Ovary (tissue), 9 donors: ENCODE data around the gene ZNF552. TPM values are rescaled to one million over a fixed set of nuclear protein-coding genes. Genes with fewer than 3 reads are reported as not detected.
"Not testable (repeated sequence)": the region's sequence is repeated elsewhere in the genome, so short reads cannot be mapped to it uniquely, and the experiment has no call there.

Experiments used
- DNase-seq, 5 donors: peaks; one replicate each; pipeline ENCODE4 v3.0.0-alpha.2; 2019 to 2020
- H3K27ac ChIP-seq, 2 donors: fragments of 200-600 bp; one replicate each; pipeline versions ENCODE4 v1.5.1 to v1.8.0; 2019 to 2022
- H3K27me3 ChIP-seq: fragments of 200-600 bp; one replicate; pipeline ENCODE4 v1.8.0; 2022
- H3K36me3 ChIP-seq: fragments of 200-600 bp; sonication (generic); one replicate; pipeline ENCODE4 v1.5.1; 2019
- H3K4me1 ChIP-seq: one replicate; pipeline ENCODE4 v1.8.1; 2013; ENCODE audit warnings: mild to moderate bottlenecking, moderate library complexity; ENCODE audit not compliant: insufficient read depth
- H3K4me3 ChIP-seq: fragments of 200-600 bp; sonication (generic); one replicate; pipeline ENCODE4 v1.5.1; 2017
- H3K9me3 ChIP-seq, 2 donors: fragments of 200-600 bp in 1 of 2; sonication (generic) in 1 of 2; one replicate each; pipeline versions ENCODE4 v1.5.1 to v1.8.1; 2013 to 2019; ENCODE audit warnings: mild to moderate bottlenecking in 1 of 2, moderate library complexity in 1 of 2
- CTCF ChIP-seq, 3 donors: fragments of 450-650 bp in 2 of 3; fragments of 200-600 bp in 1 of 3; IDR thresholded peaks; one replicate each; pipeline versions ENCODE4 v1.5.1 to v1.8.0; 2016 to 2022; ENCODE audit warnings: antibody characterized with exemption in 3 of 3, mild to moderate bottlenecking in 1 of 3
- EP300 ChIP-seq: sonication (generic); formaldehyde crosslinking; IDR thresholded peaks from one replicate; pipeline ENCODE4 v1.6.1; 2017; ENCODE audit warnings: antibody characterized with exemption
- POLR2A ChIP-seq: fragments of 450-650 bp; IDR thresholded peaks from one replicate; pipeline ENCODE4 v1.6.1; 2017; ENCODE audit warnings: antibody characterized with exemption, mild to moderate bottlenecking, moderate library complexity
- WGBS, 3 donors: extraction: QIAGEN DNeasy Blood & Tissue Kit in 1 of 3; methylation state at CpG; one replicate each; pipeline versions ENCODE4 v1.1.5 to v1.1.7; 2013 to 2017; 5-methylcytosine and 5-hydroxymethylcytosine counted together
- intact Hi-C, 4 donors: fragments of 100-400 bp; cut with DNase I; formaldehyde crosslinking; loops; one replicate each; pipeline versions ENCODE4 v1.11.0 to v1.15.1; 2022 to 2023
- polyA plus RNA-seq, 2 donors: library from polyadenylated mRNA; stranded (reverse); fragments of 200-250 nt in 1 of 2; fragments of 350-450 nt in 1 of 2; fragmentation: Illumina TruSeq in 1 of 2; extraction: RNeasy Lipid Tissue Mini Kit (QIAGEN cat#74804) in 1 of 2; gene quantifications; one replicate each; pipeline ENCODE4 v1.2.3, GENCODE V29; 2013 to 2014
- total RNA-seq, 7 donors: library from RNA; depleted of rRNA in 2 of 7; stranded (reverse); fragments of >200 nt in 2 of 7; fragmentation: NEBNext Ultra II Directional in 3 of 7; extraction: Animal tissue kit (Norgen Biotek cat#: 25700) in 3 of 7; gene quantifications; one replicate each; pipeline versions ENCODE4 v1.1.0 to v1.2.4, GENCODE V29; 2016 to 2023
- donor health status: DM: no; HTN: no; CAD: no; lungs with moderate emphysema.
- donor health status: DM: no; HTN: no; CAD: no.
- donor health status: Bipolar disorder and iron deficiency.
- donor health status: DM: yes; HTN: yes; CAD: no.
- donor health status: DM: no; HTN: no; CAD: no.
- donor health status: DM: yes; HTN: yes; CAD: no.

Gene ZNF552
- total and polyA plus RNA-seq, 9 donors, result 4.9 to 9.9 (median 7.2) TPM

DNA sequence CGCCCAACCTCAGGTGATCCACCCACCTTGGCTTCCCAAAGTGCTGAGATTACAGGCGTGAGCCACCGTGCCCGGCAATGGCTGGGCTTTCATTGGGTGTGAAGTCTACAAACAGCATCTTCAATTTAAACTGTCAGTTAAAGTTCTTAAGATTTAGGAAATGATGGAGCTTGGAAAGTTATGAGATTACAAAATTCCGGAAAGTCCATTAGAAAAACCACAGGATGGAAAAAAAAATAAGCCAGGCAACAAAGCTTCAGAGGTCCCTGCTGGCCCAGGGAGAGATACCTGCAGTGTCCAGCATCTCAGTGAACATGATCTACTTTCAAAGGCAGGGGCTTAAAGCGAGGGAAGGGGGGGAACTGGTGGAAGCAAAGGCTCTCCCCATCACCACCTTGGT lies 10.8 kb upstream of the ZNF552 start:
- Histone ChIP-seq H3K27me3 (no peaks in the 10 kb centered on the region), H3K27ac (no peak overlapping the region), H3K4me1 (peaks cover 6% of the 10 kb centered on the region), H3K9me3 (no peaks in the 10 kb centered on the region), H3K36me3 (no peaks in the 10 kb centered on the region), H3K4me3 (no peak overlapping the region)
- WGBS, 3 donors, result 89 to 91% (median 89%) methylated on average over 6 of the region's 6 CpGs
- intact Hi-C loops, result no loop called here
- no peak for DNase-seq
- TF ChIP-seq CTCF (IDR thresholded peaks at IDR 0.05) (no peak), POLR2A (no peak)

DNA sequence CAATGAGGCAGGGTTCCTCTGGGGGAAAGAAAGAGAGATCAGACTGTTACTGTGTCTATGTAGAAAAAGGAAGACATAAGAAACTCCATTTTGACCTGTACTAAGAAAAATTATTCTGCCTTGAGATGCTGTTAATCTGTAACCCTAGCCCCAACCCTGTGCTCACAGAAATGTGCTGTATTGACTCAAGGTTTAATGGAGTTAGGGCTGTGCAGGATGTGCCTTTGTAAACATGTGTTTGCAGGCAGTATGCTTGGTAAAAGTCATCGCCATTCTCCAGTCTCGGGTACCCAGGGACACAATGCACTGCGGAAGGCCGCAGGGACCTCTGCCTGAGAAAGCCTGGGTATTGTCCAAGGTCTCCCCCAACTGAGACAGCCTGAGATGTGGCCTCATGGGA lies 8.9 kb upstream of the ZNF552 start:
- H3K4me1 ChIP-seq, H3K27me3 ChIP-seq, H3K4me3 ChIP-seq, H3K27ac ChIP-seq, H3K9me3 ChIP-seq, H3K36me3 ChIP-seq, intact Hi-C loops, DNase-seq: not testable (repeated sequence)
- 66 to 76% (median 75%) methylated on average over 4 of the region's 4 CpGs for WGBS, 3 donors

- DNase-seq, intact Hi-C loops, H3K36me3 ChIP-seq, H3K4me3 ChIP-seq, H3K4me1 ChIP-seq, H3K27ac ChIP-seq, H3K27me3 ChIP-seq, H3K9me3 ChIP-seq: not testable (repeated sequence)
- WGBS, 3 donors, result 60 to 77% (median 77%) methylated on average over 2 of the region's 2 CpGs
These were observed 8.4 kb upstream of the ZNF552 start for GRCh38 chr19:57823155-57823554.

DNA sequence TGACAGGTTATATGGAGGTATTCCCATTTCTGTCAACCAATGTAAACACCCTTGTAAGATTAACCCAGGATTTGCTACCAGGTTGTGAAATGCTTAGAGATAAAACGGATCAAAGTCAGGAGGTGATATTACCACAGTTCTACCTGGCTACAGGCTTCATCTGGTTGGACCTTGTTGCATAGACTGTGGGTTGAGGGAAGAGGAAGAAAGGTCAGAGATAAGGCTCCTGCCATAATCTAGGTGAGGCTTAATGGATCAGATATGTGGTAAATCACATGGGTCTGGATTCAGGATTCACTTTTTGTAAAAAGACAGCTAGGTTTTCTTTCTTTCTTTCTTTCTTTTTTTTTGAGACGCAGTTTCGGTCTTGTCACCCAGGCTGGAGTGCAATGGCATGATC lies 6.8 kb upstream of the ZNF552 start:
- H3K27ac ChIP-seq, intact Hi-C loops, H3K36me3 ChIP-seq, H3K4me3 ChIP-seq, H3K27me3 ChIP-seq, H3K4me1 ChIP-seq, DNase-seq, H3K9me3 ChIP-seq: not testable (repeated sequence)
- WGBS, 3 donors, result 92 to 100% (median 100%) methylated on average over 2 to 3 of the region's 3 CpGs

DNA sequence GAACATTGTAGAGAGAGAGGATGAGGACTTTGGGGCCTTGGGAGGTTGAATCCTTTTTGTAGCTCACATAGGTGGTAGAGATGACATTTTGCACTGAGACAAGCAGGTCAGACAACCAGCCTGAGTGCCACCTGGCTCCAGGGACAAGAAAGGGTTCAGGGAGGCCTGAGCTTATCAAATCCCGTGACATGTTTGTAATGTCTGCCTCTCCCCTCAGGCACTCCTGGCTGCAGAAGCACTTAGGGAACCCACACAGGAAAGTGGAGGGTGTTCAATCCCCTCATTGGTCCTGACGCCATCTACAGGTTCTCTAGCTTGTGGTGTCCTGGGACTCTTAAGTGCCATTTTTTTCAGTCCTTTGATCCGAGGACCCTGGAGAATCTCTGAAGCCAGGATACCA lies 6.4 kb upstream of the ZNF552 start:
- H3K27ac ChIP-seq, intact Hi-C loops, H3K4me3 ChIP-seq, H3K9me3 ChIP-seq, H3K36me3 ChIP-seq, H3K4me1 ChIP-seq, DNase-seq, H3K27me3 ChIP-seq: not testable (repeated sequence)
- WGBS, 3 donors, result 55 to 77% (median 64%) methylated on average over 3 of the region's 3 CpGs

DNA sequence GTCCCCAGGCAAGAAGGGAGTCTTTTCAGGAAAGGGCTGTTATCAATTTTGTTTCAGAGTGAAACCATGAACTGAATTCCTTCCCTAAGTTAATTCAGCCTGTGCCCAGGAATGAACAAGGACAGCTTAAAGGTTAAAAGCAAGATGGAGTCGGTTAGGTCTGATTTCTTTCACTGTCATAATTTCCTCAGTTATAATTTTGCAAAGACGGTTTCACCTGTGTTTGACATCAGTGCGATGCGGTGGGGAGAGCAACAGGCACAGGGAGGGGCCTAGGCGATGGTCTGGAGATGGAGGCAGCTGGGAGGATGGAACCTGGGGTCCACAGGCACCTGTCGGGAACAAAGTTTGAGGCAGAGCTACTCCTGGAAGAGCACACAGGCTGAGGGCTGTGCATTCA lies 5.9 kb upstream of the ZNF552 start:
- Histone ChIP-seq H3K27me3 (no peaks in the 10 kb centered on the region), H3K4me3 (peak overlapping the region; percentile 87), H3K36me3 (no peaks in the 10 kb centered on the region), H3K9me3 (no peaks in the 10 kb centered on the region), H3K4me1 (peaks cover 2% of the 10 kb centered on the region), H3K27ac (no peak overlapping the region)
- TF ChIP-seq EP300 (no peak), CTCF (IDR thresholded peaks at IDR 0.05) (no peak), POLR2A (no peak)
- intact Hi-C loops, result no loop called here
- 47 to 69% (median 53%) methylated on average over 6 of the region's 6 CpGs for WGBS, 3 donors
- DNase-seq, result no peak
